ENCODE results near the gene GLCE.

The GLCE gene

DNA sequence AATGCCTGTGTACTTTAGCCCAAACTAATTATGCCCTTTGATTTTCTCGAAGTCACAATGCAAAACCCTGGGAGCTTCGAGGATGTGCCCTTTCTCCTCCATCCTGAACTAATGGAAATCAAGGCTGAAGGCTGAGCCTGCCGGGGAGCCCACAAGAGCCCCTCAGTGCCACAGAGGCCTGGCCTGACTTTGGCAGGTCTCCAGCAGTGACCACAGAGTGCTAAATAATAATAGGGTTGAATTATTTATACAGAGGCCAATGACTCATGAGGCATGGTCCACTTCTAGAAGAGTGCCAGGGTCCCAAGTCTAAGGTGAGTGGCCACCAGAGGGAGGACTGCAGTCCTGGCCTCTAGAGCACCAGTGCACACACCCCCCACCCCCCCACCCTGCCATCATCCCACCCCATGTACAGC, 19.1 kb upstream of the GLCE start:
- no peaks in the 10 kb centered on the region for H3K9me3 ChIP-seq (ENCODE audit: control insufficient read depth, low read length)
- peaks cover 8% of the 10 kb centered on the region for H3K4me1 ChIP-seq (ENCODE audit: control insufficient read depth, insufficient read depth, low read length)
- H3K9ac ChIP-seq (ENCODE audit: low read length), result no peak overlapping the region
- H3K36me3 ChIP-seq (ENCODE audit: control insufficient read depth, insufficient read depth, low read length), result no peaks in the 10 kb centered on the region
- H3K27me3 ChIP-seq (ENCODE audit: control insufficient read depth, insufficient read depth, low read length), result no peaks in the 10 kb centered on the region
- H3K4me3 ChIP-seq (ENCODE audit: low read length), result no peak overlapping the region

DNA sequence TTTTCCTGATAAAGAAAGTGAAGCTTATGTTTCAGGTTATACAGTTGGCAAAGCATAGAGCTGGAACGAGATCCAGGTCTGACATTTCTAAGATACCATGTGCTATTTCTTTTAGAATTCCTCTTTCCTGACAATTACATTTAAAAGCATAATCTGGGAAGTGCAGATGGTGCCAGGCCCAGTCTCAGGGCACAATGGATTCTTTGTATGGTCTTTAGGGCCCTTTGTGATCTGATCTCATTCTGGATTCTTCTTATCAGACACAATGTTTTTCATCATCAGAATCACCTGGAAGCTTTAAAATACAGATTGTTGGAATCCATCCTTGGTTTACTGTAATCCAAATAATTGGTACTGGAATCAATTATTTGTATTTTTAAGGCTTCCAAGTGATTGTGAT, 18.6 kb upstream of the GLCE start:
- no peaks in the 10 kb centered on the region for H3K36me3 ChIP-seq (ENCODE audit: control insufficient read depth, insufficient read depth, low read length)
- H3K9ac ChIP-seq (ENCODE audit: low read length), result no peak overlapping the region
- no peaks in the 10 kb centered on the region for H3K27me3 ChIP-seq (ENCODE audit: control insufficient read depth, insufficient read depth, low read length)
- peaks cover 8% of the 10 kb centered on the region for H3K4me1 ChIP-seq (ENCODE audit: control insufficient read depth, insufficient read depth, low read length)
- no peaks in the 10 kb centered on the region for H3K9me3 ChIP-seq (ENCODE audit: control insufficient read depth, low read length)
- no peak overlapping the region for H3K4me3 ChIP-seq (ENCODE audit: low read length)

DNA sequence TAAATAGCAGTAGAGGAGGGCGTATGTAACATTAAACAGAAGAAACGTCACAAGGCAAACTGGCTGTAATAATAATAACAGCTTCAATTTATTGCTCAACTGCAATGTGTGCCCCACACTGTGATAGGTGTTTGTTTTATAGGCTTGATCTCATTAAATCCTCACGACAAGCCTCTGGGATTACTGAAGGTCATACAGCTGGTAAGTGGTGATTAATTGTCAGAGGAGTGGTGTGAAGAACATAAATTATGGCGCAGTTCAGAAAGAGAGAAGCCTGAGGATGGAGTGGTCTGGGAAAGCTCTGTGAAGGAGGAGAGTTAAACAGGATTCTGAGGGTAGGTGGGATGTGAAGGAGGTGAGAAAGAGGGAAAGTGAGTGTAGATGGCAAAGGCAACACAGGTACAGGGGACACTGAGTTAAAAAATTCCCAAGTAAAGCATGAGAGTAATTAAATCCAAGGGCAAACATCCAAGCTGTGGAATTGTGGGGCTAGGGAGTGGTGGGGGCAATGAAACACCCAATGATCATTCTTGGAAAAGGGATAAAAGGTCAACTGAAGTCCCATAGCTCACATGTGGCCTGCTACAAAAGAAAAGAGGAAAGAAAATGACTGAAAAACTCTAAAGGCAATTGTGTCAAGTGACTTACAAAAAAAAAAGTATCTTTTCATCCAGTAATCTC, 16.5 kb upstream of the GLCE start:
- Histone ChIP-seq H3K9ac (ENCODE audit: low read length) (no peak overlapping the region), H3K4me3 (ENCODE audit: low read length) (no peak overlapping the region), H3K9me3 (ENCODE audit: control insufficient read depth, low read length) (no peaks in the 10 kb centered on the region), H3K4me1 (ENCODE audit: control insufficient read depth, insufficient read depth, low read length) (peaks cover 8% of the 10 kb centered on the region), H3K36me3 (ENCODE audit: control insufficient read depth, insufficient read depth, low read length) (no peaks in the 10 kb centered on the region), H3K27me3 (ENCODE audit: control insufficient read depth, insufficient read depth, low read length) (no peaks in the 10 kb centered on the region)

DNA sequence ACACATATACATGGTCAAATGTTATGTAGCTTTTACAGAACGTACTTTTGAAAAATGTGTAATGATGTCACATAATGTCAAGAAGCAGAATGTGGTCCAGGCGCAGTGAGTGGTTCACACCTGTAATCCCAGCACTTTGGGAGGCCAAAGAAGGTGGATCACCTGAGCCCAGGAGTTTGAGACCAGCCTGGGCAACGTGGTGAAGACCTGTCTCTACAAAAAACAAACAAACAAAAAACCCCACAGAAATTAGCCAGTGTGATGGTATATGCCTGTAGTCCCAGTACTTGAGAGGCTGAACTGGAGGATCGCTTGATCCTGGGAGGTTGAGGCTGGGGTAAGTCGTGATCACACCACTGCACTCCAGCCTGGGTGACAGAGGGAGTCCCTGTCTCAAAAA, 15.9 kb upstream of the GLCE start:
- Histone ChIP-seq H3K4me1 (ENCODE audit: control insufficient read depth, insufficient read depth, low read length) (peaks cover 9% of the 10 kb centered on the region), H3K9ac (ENCODE audit: low read length) (no peak overlapping the region), H3K27me3 (ENCODE audit: control insufficient read depth, insufficient read depth, low read length) (no peaks in the 10 kb centered on the region), H3K9me3 (ENCODE audit: control insufficient read depth, low read length) (no peaks in the 10 kb centered on the region), H3K4me3 (ENCODE audit: low read length) (no peak overlapping the region), H3K36me3 (ENCODE audit: control insufficient read depth, insufficient read depth, low read length) (no peaks in the 10 kb centered on the region)

DNA sequence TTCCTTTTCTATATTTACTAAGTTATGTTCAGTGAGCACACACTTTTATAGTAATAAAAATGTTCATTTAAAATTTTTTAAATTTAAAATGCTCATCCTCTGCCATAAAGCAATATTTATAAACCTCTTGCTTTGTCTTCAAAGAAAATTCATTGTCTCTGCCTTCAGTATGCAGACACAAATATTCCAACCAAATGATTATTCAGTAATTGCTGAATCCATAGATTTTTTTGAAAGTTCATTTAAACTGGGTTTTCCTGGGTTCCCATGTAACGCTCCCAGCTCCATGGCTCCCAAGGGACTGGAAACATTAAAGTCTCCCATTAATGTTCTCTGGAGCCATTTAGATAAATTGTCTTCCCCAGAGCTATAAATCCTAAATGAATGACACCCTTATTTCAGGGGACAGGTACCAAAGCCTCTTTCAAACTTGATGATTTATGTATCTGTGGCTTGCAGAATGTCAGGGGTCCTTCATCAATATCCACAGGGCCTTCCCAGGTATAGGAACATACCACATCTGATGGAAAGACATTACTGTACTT, 15.2 kb upstream of the GLCE start:
- H3K9me3 ChIP-seq (ENCODE audit: control insufficient read depth, low read length), result no peaks in the 10 kb centered on the region
- no peaks in the 10 kb centered on the region for H3K36me3 ChIP-seq (ENCODE audit: control insufficient read depth, insufficient read depth, low read length)
- no peak overlapping the region for H3K4me3 ChIP-seq (ENCODE audit: low read length)
- no peaks in the 10 kb centered on the region for H3K27me3 ChIP-seq (ENCODE audit: control insufficient read depth, insufficient read depth, low read length)
- H3K9ac ChIP-seq (ENCODE audit: low read length), result no peak overlapping the region
- H3K4me1 ChIP-seq (ENCODE audit: control insufficient read depth, insufficient read depth, low read length), result peaks cover 16% of the 10 kb centered on the region

DNA sequence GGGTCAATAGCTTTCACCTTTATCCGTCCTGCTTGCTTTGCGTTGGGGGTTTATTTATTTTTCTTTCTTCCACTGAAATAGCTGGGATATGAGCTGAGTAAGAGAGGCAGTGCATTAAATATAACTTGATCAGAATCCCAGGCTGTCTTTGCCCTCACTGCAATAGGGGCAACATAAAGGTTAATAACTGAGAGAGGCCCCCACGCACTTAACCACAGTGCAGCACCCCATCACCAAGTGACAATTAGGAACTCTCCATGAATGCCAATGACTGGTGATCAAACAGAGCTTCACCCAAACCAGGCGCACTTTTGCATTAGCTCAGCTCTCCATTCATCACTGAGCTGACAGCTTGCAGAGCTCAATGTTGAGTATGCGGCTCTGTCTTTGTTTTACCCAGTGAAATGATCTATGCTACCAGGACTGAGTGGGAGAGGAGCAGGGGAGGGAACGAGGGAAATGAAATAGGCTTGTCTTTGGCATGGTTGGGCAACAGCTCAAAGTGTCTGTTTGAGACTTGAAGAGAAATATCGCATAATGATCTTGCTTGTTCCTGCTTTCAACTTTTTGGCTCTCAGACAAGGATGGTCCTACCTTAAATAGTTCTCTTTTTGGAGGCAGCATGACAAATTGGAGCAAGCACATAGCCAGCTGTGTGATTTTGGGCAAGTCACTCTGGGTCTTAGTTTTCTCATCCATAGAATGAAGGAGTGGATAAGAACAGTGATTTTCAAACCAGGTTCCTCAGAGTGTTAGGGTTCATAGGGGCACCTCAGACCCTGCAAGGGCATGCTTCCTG, 14.5 kb upstream of the GLCE start:
- H3K4me3 ChIP-seq (ENCODE audit: low read length), result no peak overlapping the region
- H3K4me1 ChIP-seq (ENCODE audit: control insufficient read depth, insufficient read depth, low read length), result peaks cover 19% of the 10 kb centered on the region
- H3K27me3 ChIP-seq (ENCODE audit: control insufficient read depth, insufficient read depth, low read length), result no peaks in the 10 kb centered on the region
- no peaks in the 10 kb centered on the region for H3K36me3 ChIP-seq (ENCODE audit: control insufficient read depth, insufficient read depth, low read length)
- H3K9me3 ChIP-seq (ENCODE audit: control insufficient read depth, low read length), result no peaks in the 10 kb centered on the region
- H3K9ac ChIP-seq (ENCODE audit: low read length), result no peak overlapping the region

DNA sequence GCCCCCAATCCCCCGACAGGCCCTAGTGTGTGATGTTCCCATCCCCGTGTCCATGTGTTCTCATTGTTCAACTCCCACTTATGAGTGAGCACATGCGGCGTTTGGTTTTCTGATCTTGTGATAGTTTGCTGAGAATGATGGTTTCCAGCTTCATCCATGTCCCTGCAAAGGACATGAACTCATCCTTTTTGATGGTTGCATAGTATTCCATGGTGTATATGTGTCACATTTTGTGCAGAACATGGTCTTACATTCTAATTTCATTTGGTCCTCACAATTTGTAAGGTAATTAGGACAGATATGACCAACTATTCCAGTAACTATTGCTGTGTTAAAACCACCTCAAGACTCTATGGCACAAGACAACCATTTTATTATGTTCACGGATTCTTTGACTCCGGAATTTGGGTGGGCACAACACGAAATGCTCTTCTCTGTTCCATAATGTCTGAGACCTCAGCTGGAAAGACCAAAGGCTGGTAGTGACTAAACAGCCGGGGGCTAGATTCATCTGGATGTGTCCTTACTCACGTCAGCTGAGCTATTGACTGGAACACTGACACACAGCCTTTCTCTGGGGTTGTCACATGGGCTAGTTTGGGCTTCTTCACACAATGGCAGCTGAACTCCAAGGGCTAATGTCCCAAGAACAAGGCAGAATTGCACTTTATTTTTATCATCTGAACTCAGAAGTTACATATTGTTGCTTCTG, 13.6 kb upstream of the GLCE start:
- no peaks in the 10 kb centered on the region for H3K9me3 ChIP-seq (ENCODE audit: control insufficient read depth, low read length)
- no peaks in the 10 kb centered on the region for H3K36me3 ChIP-seq (ENCODE audit: control insufficient read depth, insufficient read depth, low read length)
- H3K4me1 ChIP-seq (ENCODE audit: control insufficient read depth, insufficient read depth, low read length), result peaks cover 19% of the 10 kb centered on the region
- H3K27me3 ChIP-seq (ENCODE audit: control insufficient read depth, insufficient read depth, low read length), result no peaks in the 10 kb centered on the region
- no peak overlapping the region for H3K4me3 ChIP-seq (ENCODE audit: low read length)
- H3K9ac ChIP-seq (ENCODE audit: low read length), result no peak overlapping the region

DNA sequence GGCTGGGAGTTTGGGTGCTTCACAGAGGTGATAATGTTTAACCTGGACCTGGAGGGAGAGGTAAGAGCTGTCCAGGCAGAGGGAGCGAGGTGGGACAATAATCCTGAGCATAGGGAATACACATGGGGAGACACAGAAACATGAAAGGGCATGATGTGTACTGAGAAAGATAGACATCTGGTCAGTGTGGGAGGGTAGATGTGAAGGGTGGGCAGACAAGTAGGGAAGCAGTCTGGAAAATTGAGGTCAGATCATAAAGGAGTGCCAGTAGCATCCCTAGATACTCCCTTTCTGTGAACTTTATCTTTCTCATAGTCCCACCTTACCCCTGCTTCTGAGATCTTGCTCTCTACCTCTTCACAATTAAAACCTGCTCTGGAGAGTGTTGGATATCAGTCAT, 12.0 kb upstream of the GLCE start:
- H3K9me3 ChIP-seq (ENCODE audit: control insufficient read depth, low read length), result no peaks in the 10 kb centered on the region
- no peaks in the 10 kb centered on the region for H3K36me3 ChIP-seq (ENCODE audit: control insufficient read depth, insufficient read depth, low read length)
- H3K27me3 ChIP-seq (ENCODE audit: control insufficient read depth, insufficient read depth, low read length), result no peaks in the 10 kb centered on the region
- no peak overlapping the region for H3K9ac ChIP-seq (ENCODE audit: low read length)
- no peak overlapping the region for H3K4me3 ChIP-seq (ENCODE audit: low read length)
- H3K4me1 ChIP-seq (ENCODE audit: control insufficient read depth, insufficient read depth, low read length), result peaks cover 19% of the 10 kb centered on the region

DNA sequence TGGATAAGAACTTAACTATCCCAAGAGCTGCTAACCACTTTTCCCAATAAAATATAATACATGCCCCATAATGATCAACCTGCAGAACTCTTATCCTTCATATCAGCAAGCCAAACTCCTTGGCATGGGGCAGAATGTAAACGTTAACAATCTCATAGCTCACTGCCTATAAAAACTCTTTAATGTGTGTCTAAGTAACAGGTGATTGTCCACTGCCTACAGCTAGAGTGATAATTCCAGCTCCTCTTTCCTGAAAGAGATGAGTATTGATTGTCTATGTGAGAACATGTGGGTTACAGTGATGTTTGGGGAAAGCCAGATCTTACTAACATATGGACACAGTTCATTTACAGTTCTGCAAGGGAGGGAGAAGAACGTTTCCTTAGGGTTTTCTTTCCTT, 11.3 kb upstream of the GLCE start:
- H3K36me3 ChIP-seq (ENCODE audit: control insufficient read depth, insufficient read depth, low read length), result no peaks in the 10 kb centered on the region
- H3K27me3 ChIP-seq (ENCODE audit: control insufficient read depth, insufficient read depth, low read length), result no peaks in the 10 kb centered on the region
- no peak overlapping the region for H3K4me3 ChIP-seq (ENCODE audit: low read length)
- H3K9me3 ChIP-seq (ENCODE audit: control insufficient read depth, low read length), result no peaks in the 10 kb centered on the region
- no peak overlapping the region for H3K9ac ChIP-seq (ENCODE audit: low read length)
- peaks cover 22% of the 10 kb centered on the region for H3K4me1 ChIP-seq (ENCODE audit: control insufficient read depth, insufficient read depth, low read length)

DNA sequence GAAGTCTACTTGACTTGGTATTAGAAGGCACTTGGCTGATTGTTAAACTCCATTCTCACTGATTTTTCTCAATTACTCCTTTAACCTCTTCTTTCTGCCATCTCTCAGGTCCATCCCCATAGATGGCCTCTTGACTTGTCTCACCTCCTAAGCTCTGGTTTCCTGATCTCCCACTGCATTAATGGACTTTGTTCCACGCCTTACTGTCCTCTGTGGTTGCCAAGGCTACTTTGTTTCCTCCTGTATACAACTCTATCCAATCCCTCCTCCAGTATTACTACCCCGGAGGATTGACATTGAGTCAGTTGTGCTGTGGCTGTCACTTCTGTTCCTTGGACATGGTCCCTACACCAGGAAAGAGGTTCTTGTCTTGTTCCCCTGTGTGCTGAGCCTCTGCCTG, 10.6 kb upstream of the GLCE start:
- Histone ChIP-seq H3K9ac (ENCODE audit: low read length) (no peak overlapping the region), H3K4me3 (ENCODE audit: low read length) (no peak overlapping the region)

DNA sequence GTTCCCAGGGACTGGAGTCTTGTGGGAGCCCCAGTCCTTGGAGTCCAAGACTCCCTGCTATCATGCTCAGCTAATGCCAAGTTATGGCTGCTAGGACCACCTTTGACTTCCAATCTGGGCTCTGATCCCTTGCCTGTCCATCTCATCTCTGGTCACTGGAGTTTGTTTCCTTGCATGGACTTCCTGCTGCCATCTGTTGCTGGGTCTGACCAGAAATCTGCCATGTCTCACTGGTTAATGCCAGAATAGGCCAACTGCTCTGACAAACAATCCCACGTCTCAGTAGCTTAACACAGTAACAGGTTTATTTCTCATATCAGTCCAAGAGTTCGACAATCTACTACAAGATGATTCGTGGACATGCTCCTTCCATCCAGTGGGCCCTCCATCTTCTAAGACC, 10.1 kb upstream of the GLCE start:
- Histone ChIP-seq H3K36me3 (ENCODE audit: control insufficient read depth, insufficient read depth, low read length) (no peaks in the 10 kb centered on the region), H3K4me1 (ENCODE audit: control insufficient read depth, insufficient read depth, low read length) (peaks cover 28% of the 10 kb centered on the region), H3K27me3 (ENCODE audit: control insufficient read depth, insufficient read depth, low read length) (no peaks in the 10 kb centered on the region), H3K9me3 (ENCODE audit: control insufficient read depth, low read length) (no peaks in the 10 kb centered on the region), H3K9ac (ENCODE audit: low read length) (no peak overlapping the region), H3K4me3 (ENCODE audit: low read length) (no peak overlapping the region)

More for the DNA sequence above, 10.6 kb upstream of the GLCE start:
- no peaks in the 10 kb centered on the region for H3K36me3 ChIP-seq (ENCODE audit: control insufficient read depth, insufficient read depth, low read length)
- no peaks in the 10 kb centered on the region for H3K27me3 ChIP-seq (ENCODE audit: control insufficient read depth, insufficient read depth, low read length)
- peaks cover 28% of the 10 kb centered on the region for H3K4me1 ChIP-seq (ENCODE audit: control insufficient read depth, insufficient read depth, low read length)
- H3K9me3 ChIP-seq (ENCODE audit: control insufficient read depth, low read length), result no peaks in the 10 kb centered on the region

DNA sequence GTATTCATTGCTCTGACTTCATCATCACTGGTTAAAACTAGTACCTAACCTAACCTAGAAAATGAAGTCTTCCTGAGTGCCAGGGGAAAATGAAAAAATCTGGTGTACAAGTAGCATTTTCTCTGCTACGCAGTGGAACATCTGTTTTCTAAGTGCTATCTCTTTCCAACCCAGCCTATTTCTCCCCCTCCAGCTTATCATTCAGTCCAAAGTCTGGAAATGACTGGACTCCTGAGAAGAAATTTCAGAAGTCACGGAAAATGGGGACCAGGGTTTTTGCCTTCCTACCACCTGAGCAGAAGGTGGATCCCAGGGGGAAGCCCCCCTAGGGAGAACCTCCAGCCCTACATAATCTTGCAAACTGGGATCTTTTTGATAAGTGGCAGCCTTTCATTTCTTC, 9.6 kb upstream of the GLCE start:
- H3K9me3 ChIP-seq (ENCODE audit: control insufficient read depth, low read length), result no peaks in the 10 kb centered on the region
- no peaks in the 10 kb centered on the region for H3K27me3 ChIP-seq (ENCODE audit: control insufficient read depth, insufficient read depth, low read length)
- H3K9ac ChIP-seq (ENCODE audit: low read length), result no peak overlapping the region
- H3K4me3 ChIP-seq (ENCODE audit: low read length), result no peak overlapping the region
- peaks cover 28% of the 10 kb centered on the region for H3K4me1 ChIP-seq (ENCODE audit: control insufficient read depth, insufficient read depth, low read length)
- H3K36me3 ChIP-seq (ENCODE audit: control insufficient read depth, insufficient read depth, low read length), result no peaks in the 10 kb centered on the region
